ENCODE results near the gene PTPN14.

Gene PTPN14

DNA sequence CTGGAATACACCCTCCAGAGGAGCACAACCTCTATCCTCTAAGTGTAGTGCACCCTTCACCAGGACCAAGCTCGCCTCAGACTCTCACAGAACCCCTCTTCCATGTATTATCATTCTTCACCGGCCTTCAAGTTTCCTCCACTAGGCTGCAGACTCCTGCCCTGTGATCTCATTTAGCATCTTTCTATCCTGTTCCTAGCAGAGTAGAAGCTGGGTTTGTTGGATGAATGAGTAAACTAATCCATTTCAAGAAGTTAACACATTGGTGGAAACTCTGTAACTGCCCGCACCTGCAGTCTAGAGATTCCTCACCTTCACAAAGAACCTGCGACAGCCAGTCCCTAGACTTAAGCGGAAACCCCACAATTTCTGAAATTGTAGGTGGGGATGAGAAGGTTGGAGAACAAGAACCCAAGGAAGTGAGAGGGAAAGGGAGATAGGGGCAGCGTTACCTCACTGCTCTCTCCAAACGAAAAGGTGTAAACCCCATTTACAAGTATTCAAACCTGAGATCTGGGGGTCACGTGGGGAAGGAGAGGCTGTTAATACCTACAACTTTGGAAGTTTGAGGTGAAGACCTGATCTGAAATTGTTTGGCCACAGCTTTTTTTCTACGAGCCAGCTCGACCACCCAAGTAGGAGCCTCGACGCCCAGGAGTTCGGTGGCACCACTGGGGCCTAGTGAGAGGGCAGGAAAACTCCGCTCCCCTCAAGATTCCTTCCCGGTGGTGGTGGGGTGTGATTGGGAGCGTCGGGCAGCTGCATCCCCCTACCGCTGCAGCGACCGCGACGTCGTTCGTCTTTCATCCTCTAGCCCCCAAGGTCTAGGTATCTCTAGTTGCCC is 1.2 kb downstream of the PTPN14 start:
- no peak for DNase-seq (ENCODE audit: low read depth)
- TF ChIP-seq POLR2A (IDR thresholded peaks at IDR 0.05; ENCODE audit: extremely low read depth, insufficient read length) (no peak), MYC (IDR thresholded peaks at IDR 0.05; ENCODE audit: low read depth, low read length) (no peak)
- TF ChIP-seq, protein P1, sequence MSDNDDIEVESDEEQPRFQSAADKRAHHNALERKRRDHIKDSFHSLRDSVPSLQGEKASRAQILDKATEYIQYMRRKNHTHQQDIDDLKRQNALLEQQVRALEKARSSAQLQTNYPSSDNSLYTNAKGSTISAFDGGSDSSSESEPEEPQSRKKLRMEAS (IDR thresholded peaks at IDR 0.05; ENCODE audit: low read depth, low read length), result no peak
- TF ChIP-seq, protein P2, sequence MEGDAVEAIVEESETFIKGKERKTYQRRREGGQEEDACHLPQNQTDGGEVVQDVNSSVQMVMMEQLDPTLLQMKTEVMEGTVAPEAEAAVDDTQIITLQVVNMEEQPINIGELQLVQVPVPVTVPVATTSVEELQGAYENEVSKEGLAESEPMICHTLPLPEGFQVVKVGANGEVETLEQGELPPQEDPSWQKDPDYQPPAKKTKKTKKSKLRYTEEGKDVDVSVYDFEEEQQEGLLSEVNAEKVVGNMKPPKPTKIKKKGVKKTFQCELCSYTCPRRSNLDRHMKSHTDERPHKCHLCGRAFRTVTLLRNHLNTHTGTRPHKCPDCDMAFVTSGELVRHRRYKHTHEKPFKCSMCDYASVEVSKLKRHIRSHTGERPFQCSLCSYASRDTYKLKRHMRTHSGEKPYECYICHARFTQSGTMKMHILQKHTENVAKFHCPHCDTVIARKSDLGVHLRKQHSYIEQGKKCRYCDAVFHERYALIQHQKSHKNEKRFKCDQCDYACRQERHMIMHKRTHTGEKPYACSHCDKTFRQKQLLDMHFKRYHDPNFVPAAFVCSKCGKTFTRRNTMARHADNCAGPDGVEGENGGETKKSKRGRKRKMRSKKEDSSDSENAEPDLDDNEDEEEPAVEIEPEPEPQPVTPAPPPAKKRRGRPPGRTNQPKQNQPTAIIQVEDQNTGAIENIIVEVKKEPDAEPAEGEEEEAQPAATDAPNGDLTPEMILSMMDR (IDR thresholded peaks at IDR 0.05; ENCODE audit: low read depth, low read length), result no peak
- no peak overlapping the region for H3K4me3 ChIP-seq (ENCODE audit: low read depth, low read length)

DNA sequence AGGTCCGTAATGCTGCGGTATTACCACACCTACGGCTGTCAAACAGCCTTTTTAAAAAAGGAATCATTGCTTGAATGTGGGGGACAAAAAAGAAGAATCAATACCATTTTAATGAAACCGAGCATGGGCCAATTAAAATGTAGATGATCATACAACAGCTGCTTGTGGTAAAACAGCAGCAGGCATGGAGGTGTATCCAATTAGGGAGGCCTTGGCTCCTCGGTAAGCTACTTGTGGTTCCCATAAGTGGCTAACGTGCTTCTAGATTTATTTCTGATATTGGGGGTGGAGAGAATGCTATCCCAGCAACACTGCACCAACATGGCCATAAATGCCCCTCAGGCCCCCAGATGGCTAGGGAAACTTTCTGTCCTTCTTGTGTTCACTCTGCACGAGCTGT is 1.8 kb downstream of the PTPN14 start:
- no peak overlapping the region for H3K4me3 ChIP-seq (ENCODE audit: low read depth, low read length)
- TF ChIP-seq, protein P2 (IDR thresholded peaks at IDR 0.05; ENCODE audit: low read depth, low read length), result no peak
- TF ChIP-seq, protein P1 (IDR thresholded peaks at IDR 0.05; ENCODE audit: low read depth, low read length), result no peak
- TF ChIP-seq MYC (IDR thresholded peaks at IDR 0.05; ENCODE audit: low read depth, low read length), result no peak
- DNase-seq (ENCODE audit: low read depth), result no peak

DNA sequence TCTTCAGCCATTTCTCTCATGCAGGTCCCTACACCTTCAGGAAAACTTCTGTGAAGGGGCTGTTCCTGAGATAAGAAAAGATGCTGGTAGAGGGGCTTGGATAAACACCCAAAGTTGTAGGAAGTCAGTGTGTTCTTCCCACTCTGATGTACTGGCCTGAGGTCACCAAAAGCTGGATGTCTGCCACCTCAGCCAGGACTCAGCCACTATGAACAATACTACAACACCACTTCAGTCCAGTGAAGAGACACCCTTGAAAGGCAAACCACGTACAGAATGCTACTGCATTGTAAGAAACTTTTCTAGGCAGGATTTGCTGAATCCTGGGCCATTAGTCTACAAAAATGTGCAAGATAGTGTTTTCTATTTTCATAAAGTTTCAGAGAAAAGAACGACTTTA is 2.4 kb downstream of the PTPN14 start:
- TF ChIP-seq, protein P1 (IDR thresholded peaks at IDR 0.05; ENCODE audit: low read depth, low read length), result no peak
- no peak for TF ChIP-seq MYC (IDR thresholded peaks at IDR 0.05; ENCODE audit: low read depth, low read length)
- no peak for TF ChIP-seq POLR2A (IDR thresholded peaks at IDR 0.05; ENCODE audit: extremely low read depth, insufficient read length)
- TF ChIP-seq, protein P2 (IDR thresholded peaks at IDR 0.05; ENCODE audit: low read depth, low read length), result no peak
- DNase-seq (ENCODE audit: low read depth), result no peak
- H3K4me3 ChIP-seq (ENCODE audit: low read depth, low read length), result no peak overlapping the region

DNA sequence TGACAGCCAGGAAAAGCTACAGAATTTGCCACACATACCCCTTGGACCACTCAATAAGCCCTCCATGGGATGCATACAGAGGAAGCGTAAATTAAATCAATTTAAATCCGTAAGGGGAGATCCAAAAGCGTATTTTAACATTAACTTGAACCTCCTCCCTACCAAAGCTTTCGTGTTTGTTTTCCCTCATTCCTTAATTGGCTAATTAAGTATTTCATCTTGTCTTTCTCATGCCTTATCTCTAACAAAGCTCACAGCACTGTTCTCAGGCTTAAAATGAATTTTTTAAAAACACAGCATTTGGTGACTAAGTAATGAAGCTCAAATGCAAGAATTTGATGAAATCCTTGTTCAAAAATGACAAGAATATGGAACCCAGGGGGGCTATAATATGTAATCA is 3.1 kb downstream of the PTPN14 start:
- no peak for DNase-seq (ENCODE audit: low read depth)
- no peak overlapping the region for H3K4me3 ChIP-seq (ENCODE audit: low read depth, low read length)
- TF ChIP-seq, protein P1 (IDR thresholded peaks at IDR 0.05; ENCODE audit: low read depth, low read length), result no peak
- TF ChIP-seq POLR2A (IDR thresholded peaks at IDR 0.05; ENCODE audit: extremely low read depth, insufficient read length) (no peak), MYC (IDR thresholded peaks at IDR 0.05; ENCODE audit: low read depth, low read length) (no peak)
- TF ChIP-seq, protein P2 (IDR thresholded peaks at IDR 0.05; ENCODE audit: low read depth, low read length), result no peak

DNA sequence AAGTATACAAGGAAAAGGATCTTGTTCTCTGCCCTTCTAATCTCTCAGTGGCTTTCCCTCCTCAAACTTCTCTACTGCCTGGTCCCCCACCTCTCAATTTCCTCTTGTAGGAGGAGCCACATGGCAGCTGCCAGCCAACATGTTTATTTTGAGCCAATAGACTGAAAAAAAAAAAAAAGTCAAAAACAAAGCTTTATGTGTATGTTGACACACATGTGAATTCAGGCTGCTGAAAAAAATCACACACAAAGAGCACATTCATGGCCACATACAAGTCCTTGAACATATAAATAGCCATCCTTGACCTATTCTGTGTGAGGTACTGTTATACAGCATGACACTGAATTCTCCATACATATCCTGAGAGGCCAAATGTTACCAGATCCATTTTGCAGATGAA is 3.7 kb downstream of the PTPN14 start:
- TF ChIP-seq, protein P2 (IDR thresholded peaks at IDR 0.05; ENCODE audit: low read depth, low read length), result no peak
- TF ChIP-seq MYC (IDR thresholded peaks at IDR 0.05; ENCODE audit: low read depth, low read length) (no peak), POLR2A (IDR thresholded peaks at IDR 0.05; ENCODE audit: extremely low read depth, insufficient read length) (no peak)
- DNase-seq (ENCODE audit: low read depth), result no peak
- no peak overlapping the region for H3K4me3 ChIP-seq (ENCODE audit: low read depth, low read length)

Measured in NB4 (cell line).